Measurements from ENCODE around the gene MORC2.

DNA sequence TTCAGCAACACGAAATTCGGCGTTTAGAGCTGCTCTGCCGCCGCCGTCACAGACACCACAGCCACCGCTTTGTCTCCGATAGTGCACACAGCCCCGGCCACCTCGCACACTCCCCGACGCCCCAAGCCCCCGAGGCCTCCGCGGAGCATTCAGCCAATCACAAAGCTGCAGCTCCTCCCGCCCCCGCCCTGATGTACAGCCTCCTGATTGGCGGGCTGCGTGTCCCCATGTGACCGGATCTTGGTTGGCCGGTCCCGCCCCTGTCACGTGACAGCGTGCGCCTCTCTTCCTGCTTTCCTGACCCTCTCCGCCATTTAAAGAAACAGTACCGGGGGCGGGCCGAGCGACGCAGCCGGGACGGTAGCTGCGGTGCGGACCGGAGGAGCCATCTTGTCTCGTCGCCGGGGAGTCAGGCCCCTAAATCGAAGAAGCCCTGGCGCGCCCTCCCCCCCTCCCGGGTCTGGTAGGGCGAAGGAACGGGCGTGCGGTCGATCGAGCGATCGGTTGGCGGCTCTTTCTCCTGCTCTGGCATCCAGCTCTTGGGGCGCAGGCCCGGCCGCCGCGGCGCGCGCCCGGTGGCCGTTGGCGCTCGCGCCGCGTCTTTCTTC lies 454 bp upstream of the MORC2 start, which contains the start of gene TUG1:
- TF ChIP-seq, protein P1, sequence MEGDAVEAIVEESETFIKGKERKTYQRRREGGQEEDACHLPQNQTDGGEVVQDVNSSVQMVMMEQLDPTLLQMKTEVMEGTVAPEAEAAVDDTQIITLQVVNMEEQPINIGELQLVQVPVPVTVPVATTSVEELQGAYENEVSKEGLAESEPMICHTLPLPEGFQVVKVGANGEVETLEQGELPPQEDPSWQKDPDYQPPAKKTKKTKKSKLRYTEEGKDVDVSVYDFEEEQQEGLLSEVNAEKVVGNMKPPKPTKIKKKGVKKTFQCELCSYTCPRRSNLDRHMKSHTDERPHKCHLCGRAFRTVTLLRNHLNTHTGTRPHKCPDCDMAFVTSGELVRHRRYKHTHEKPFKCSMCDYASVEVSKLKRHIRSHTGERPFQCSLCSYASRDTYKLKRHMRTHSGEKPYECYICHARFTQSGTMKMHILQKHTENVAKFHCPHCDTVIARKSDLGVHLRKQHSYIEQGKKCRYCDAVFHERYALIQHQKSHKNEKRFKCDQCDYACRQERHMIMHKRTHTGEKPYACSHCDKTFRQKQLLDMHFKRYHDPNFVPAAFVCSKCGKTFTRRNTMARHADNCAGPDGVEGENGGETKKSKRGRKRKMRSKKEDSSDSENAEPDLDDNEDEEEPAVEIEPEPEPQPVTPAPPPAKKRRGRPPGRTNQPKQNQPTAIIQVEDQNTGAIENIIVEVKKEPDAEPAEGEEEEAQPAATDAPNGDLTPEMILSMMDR (IDR thresholded peaks at IDR 0.05; ENCODE audit: borderline replicate concordance, extremely low read depth, low read length, poor library complexity, severe bottlenecking), result no peak
- no peak for TF ChIP-seq EZH2 (IDR thresholded peaks at IDR 0.05; ENCODE audit: borderline replicate concordance, low read depth, low read length, severe bottlenecking)

Measured in DND-41 (cell line).